Erythroblast (primary cell): Measurements from ENCODE around the gene ZNF101.
"Not testable (repeated sequence)": the region's sequence is repeated elsewhere in the genome, so short reads cannot be mapped to it uniquely, and the experiment has no call there.

Experiments used
- DNase-seq, 2 experiments: peaks; one replicate each; lab custom pipeline; 2025; lab: John Stamatoyannopoulos, UW
- GATA1 ChIP-seq: IDR thresholded peaks from 2 replicates; pipeline ENCODE4 v1.6.1; 2011; ENCODE audit warnings: low read depth, mild to moderate bottlenecking, control low read depth, low read length, moderate library complexity
- POLR2A ChIP-seq: IDR thresholded peaks from 2 replicates; pipeline ENCODE4 v1.6.1; 2011; ENCODE audit warnings: mild to moderate bottlenecking, low read length

ZNF101 gene

GRCh38 chr19:19691683-19692082, 23.0 kb downstream of the ZNF101 start:
- DNase-seq = no peak
- TF ChIP-seq GATA1 (no peak), POLR2A (no peak)

DNA sequence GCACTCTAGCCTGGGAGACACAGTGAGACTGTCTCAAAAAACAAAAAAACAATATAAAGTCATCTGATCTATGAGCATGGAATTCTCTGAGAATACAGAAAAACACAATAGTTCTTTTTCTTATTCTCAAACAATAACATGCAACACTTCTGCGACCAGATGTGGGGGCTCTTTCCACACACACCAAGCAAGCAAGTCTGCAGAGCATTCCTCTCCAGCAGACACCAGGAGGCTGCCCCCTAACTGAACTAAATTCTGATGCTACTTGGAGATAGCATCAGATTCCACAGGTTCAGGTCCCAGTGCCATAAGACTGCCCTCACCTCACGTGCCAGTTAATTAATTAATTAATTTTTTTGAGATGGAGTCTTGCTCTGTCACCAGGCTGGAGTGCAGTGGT, 27.7 kb downstream of the ZNF101 start:
- TF ChIP-seq GATA1 = no peak
- TF ChIP-seq POLR2A = no peak
- no peak for DNase-seq

- DNase-seq = no peak
- TF ChIP-seq POLR2A (no peak), GATA1 (no peak)
Measured at GRCh38 chr19:19697589-19697988, 28.9 kb downstream of the ZNF101 start.

DNA sequence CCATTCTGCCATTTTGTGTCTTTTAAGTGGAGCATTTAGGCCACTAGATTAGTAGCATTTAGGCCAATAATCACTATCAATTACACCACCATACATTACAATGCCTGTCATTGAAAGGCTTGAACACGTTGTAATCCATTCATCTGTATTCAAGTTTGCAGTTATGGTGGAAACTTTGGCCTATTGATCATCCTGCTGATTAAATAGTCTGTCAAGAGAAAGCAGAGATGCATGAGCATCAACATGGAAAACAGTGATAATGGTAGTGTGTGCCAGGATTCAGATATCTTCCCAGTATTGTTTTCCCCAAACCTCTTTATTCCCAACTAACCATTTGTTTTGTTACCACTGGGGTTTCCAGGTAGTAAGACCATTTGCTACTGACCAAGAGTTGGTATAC, 31.9 kb downstream of the ZNF101 start:
- not testable (repeated sequence) for DNase-seq

DNA sequence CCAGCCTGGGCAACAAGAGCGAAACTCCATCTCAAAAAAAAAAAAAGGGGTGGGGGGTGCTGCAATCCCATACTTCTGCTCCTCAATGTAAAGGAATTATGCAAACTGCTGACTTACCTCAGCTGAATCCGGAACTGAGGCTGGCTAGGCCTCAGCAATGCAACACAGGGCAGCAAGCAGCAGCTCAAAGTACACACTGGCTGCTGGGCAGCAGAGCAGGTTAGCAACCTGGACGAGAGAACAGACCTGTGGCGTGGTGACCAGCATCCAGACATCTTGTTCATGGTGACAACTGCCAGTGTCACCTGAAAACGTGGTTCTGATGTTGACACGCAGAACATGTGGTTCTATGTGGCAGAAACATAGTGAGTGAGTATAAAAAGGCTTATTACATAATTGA, 36.2 kb downstream of the ZNF101 start:
- TF ChIP-seq GATA1 = no peak
- TF ChIP-seq POLR2A = no peak
- DNase-seq = no peak

GRCh38 chr19:19710506-19710905, 41.9 kb downstream of the ZNF101 start:
- no peak for TF ChIP-seq GATA1
- no peak for TF ChIP-seq POLR2A
- no peak for DNase-seq

DNA sequence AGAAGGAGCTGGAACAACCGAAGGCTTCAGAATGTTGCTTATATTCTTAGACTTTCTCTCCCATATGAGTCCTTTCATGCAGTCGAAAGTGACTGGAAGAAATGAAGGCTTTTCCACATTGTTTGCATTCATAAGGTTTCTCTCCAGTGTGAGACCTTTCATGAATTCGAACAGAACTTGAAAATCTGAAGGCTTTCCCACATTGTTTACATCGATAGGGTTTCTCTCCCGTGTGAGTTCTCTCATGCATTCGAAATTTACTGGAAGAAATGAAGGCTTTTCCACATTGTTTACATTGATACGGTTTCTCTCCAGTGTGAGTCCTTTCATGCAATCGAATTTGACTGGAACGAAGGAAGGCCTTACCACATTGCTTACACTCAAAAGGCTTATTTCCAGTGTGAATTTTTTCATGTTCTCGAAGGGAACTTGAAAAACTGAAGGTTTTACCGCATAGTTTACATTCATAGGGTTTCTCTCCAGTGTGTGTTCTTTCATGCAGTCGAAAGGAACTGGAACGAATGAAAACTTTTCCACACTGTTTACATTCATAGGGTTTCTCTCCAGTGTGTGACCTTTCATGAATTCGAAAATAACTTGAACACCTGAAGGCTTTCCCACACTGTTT, 42.8 kb downstream of the ZNF101 start:
- no peak for TF ChIP-seq POLR2A
- TF ChIP-seq GATA1 = no peak
- DNase-seq = peak in 1 of 2 experiments; percentile 4

GRCh38 chr19:19711934-19712828, 43.5 kb downstream of the ZNF101 start:
- DNase-seq = no peak
- TF ChIP-seq POLR2A (no peak), GATA1 (no peak)

- no peak for TF ChIP-seq POLR2A
- no peak for TF ChIP-seq GATA1
Measured at GRCh38 chr19:19719798-19720197, 51.2 kb downstream of the ZNF101 start.

GRCh38 chr19:19721896-19722295, 53.3 kb downstream of the ZNF101 start:
- no peak for DNase-seq

More at GRCh38 chr19:19719798-19720197, 51.2 kb downstream of the ZNF101 start:
- no peak for DNase-seq

GRCh38 chr19:19732579-19733501, 64.2 kb downstream of the ZNF101 start, which contains the start of gene ZNF14:
ZNF14 (minus strand) TSS chr19:19733112; CDS start chr19:19732958, 154 bp downstream.
- TF ChIP-seq GATA1 = no peak
- peak; percentile 54 for TF ChIP-seq POLR2A

More at GRCh38 chr19:19721896-19722295, 53.3 kb downstream of the ZNF101 start:
- TF ChIP-seq POLR2A = no peak
- no peak for TF ChIP-seq GATA1

More at GRCh38 chr19:19732579-19733501, 64.2 kb downstream of the ZNF101 start, which contains the start of gene ZNF14:
- peak; percentile 88 to 90 for DNase-seq
